Epithelial cell of esophagus (primary cell): ENCODE measurements around the gene JUND.

Experiments
- DNase-seq: peaks from one replicate; pipeline ENCODE4 v3.0.0; 2010; ENCODE audit warnings: low read depth
- H3K4me3 ChIP-seq: 2 replicates; pipeline ENCODE4 v1.5.1; 2011; ENCODE audit warnings: mild to moderate bottlenecking, low read length, control low read depth
- CTCF ChIP-seq: IDR thresholded peaks from 2 replicates; pipeline ENCODE4 v1.5.1; 2011; ENCODE audit warnings: low read depth, mild to moderate bottlenecking, low read length, control low read depth, inconsistent platforms; ENCODE audit not compliant: insufficient read depth; ENCODE audit errors: missing control alignments

JUND gene

DNA sequence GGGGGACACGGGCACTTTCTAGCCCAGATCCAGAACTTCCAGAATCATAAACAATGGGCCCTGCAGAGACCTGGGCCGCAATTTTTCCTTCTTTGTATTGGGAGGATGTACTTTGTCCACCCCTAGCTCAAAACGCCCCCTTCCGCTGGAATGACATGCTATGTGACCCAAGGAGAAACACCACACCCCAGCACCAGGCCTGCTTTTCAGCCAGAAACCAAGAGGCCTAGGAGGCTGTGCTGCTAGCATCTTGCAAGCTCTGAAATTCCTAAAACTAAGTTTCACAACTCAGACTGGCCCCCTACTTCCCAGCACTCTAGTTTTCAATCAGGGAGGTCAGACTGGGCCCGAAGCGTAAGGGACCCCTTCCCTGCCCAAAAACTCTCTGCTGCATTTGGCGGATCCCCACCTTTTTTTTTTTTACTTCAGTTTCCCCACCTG is 40.9 kb upstream of the JUND start:
- peak overlapping the region; percentile 78 for H3K4me3 ChIP-seq
- peak; percentile 18 for TF ChIP-seq CTCF
- peak; percentile 44 for DNase-seq

DNA sequence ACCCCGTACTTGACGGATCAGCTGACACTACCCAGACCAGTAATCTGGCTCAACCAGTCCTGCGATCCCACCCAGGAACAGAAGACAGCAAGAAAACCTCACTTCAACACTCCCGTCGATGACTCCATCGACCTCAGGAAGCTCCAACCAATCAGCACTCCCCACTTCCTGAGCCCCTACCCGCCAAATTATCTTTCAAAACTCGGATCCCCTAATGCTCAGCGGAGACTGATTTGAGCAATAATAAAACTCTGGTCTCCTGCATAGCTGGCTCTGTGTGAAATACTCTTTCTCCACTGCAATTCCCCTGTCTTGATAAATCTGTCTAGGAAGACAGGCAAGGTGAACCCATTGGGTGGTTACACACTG is 40.3 kb upstream of the JUND start:
- TF ChIP-seq CTCF = no peak
- DNase-seq = no peak
- peak overlapping the region; percentile 78 for H3K4me3 ChIP-seq

GRCh38 chr19:18320865-18321733 is 39.7 kb upstream of the JUND start:
- TF ChIP-seq CTCF = no peak
- no peak for DNase-seq
- peak overlapping the region; percentile 78 for H3K4me3 ChIP-seq

GRCh38 chr19:18319591-18320135 is 38.2 kb upstream of the JUND start:
- TF ChIP-seq CTCF = no peak
- no peak for DNase-seq
- no peak overlapping the region for H3K4me3 ChIP-seq

DNA sequence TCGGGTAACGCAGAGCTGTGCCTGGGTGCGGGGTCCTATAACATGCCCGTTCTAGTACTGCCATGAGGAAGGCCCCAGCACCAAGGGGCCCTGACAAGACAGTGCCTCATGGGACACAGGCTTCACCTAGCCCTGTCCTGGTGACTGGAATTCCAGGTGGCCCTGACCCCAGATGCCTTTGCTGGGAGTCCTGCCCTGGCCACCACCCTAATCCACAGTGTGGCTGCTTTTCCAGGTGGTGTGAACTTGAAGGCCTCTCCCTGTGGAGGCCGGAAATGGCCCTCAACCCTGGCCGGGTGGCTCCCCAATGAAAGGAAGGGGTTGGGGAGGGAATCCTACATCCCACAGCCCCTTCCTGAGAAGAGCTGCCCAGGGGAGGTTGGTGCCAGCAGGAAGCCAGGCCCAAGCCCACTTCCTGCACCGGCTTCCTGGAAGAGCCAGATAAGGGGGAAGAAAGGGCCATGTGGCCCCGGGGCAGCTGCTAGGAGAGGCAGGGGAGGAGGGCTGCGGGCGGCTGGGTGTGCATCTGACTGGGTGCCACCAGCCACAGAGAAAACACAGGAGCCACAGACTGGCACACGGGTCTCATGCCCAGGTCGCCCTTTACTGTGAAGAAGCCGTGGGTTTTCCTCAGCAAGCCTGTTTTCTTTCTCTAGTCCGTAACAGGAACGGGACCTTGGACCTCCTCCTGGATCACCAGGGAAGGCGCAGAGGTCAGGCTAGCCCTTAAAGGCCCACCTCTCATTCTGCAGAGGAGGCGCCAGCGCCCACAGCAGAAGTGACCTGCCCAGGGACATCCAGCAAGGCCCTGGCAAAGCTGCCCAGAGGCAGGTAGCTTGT is 36.8 kb upstream of the JUND start:
- no peak for DNase-seq
- TF ChIP-seq CTCF = no peak
- no peak overlapping the region for H3K4me3 ChIP-seq

- no peak overlapping the region for H3K4me3 ChIP-seq
Measured at GRCh38 chr19:18313398-18313797, 32.0 kb upstream of the JUND start.

More at GRCh38 chr19:18313398-18313797, 32.0 kb upstream of the JUND start:
- TF ChIP-seq CTCF = no peak
- DNase-seq = no peak
